SU-DHL-6 (cell line): ENCODE results near the gene C16orf78.

Experiments
- H2AFZ ChIP-seq: fragments of 200-600 bp; sonication (generic); 2 replicates; pipeline ENCODE4 v1.6.1; 2014; ENCODE audit warnings: low read depth, mild to moderate bottlenecking, moderate library complexity, mixed read lengths, antibody characterized with exemption, low read length; ENCODE audit not compliant: severe bottlenecking
- H3F3A ChIP-seq: fragments of 200-600 bp; shearing (Covaris generic); 2 replicates; pipeline ENCODE4 v1.6.0; 2016; ENCODE audit warnings: antibody characterized with exemption, mild to moderate bottlenecking; ENCODE audit not compliant: insufficient read depth
- H3K27ac ChIP-seq: fragments of 200-600 bp; sonication (generic); 2 replicates; pipeline ENCODE4 v1.5.1; 2016; ENCODE audit warnings: low read depth, mild to moderate bottlenecking, low read length, moderate library complexity, mixed read lengths
- H3K27me3 ChIP-seq: fragments of 200-600 bp; sonication (generic), shearing (Covaris generic); 2 replicates; pipeline ENCODE4 v1.6.0; 2014; ENCODE audit warnings: mild to moderate bottlenecking, low read length
- H3K36me3 ChIP-seq: fragments of 200-600 bp; sonication (generic); 2 replicates; pipeline ENCODE4 v1.6.1; 2014; ENCODE audit warnings: mild to moderate bottlenecking, low read length, mixed read lengths
- H3K4me2 ChIP-seq: fragments of 300-600, 200-600 bp; shearing (Covaris generic), sonication (generic); 2 replicates; pipeline ENCODE4 v1.6.0; 2014; ENCODE audit warnings: low read length, low read depth, mild to moderate bottlenecking; ENCODE audit not compliant: poor library complexity, severe bottlenecking
- H3K4me3 ChIP-seq: fragments of 200-600 bp; sonication (generic); 2 replicates; pipeline ENCODE4 v1.5.1; 2014; ENCODE audit warnings: antibody characterized with exemption, low read length, mild to moderate bottlenecking, mixed read lengths; ENCODE audit not compliant: insufficient read depth, poor library complexity, severe bottlenecking
- H3K79me2 ChIP-seq: fragments of 200-600 bp; sonication (generic); 2 replicates; pipeline ENCODE4 v1.6.1; 2014; ENCODE audit warnings: mild to moderate bottlenecking, low read length, moderate library complexity; ENCODE audit not compliant: insufficient read depth
- H3K9ac ChIP-seq: fragments of 200-600 bp; sonication (generic); 2 replicates; pipeline ENCODE4 v1.7.0; 2014; ENCODE audit warnings: mild to moderate bottlenecking, low read length
- H3K9me2 ChIP-seq: fragments of 200-600 bp; sonication (generic); replicated peaks from 2 replicates; pipeline ENCODE4 v1.6.1; 2014; ENCODE audit warnings: low read length; ENCODE audit not compliant: insufficient read depth
- H3K9me3 ChIP-seq: fragments of 200-600 bp; sonication (generic); 2 replicates; pipeline ENCODE4 v1.6.1; 2014; ENCODE audit warnings: low read length, mixed read lengths; ENCODE audit not compliant: insufficient read depth
- H4K20me1 ChIP-seq: fragments of 200-600 bp; sonication (generic); 2 replicates; pipeline ENCODE4 v1.6.1; 2014; ENCODE audit warnings: low read depth, mild to moderate bottlenecking, antibody characterized with exemption, low read length, moderate library complexity, mixed read lengths
- EZH2phosphoT487 ChIP-seq: fragments of 200-600 bp; sonication (generic), shearing (Covaris generic); conservative IDR thresholded peaks from 2 replicates; pipeline ENCODE4 v1.6.1; 2018; ENCODE audit warnings: mild to moderate bottlenecking, antibody characterized with exemption, low read length, moderate library complexity, mixed read lengths
- TF ChIP-seq, protein P1 (sequence below): fragments of 200-600 bp; sonication (generic); IDR thresholded peaks from one replicate; pipeline ENCODE4 v1.5.1; 2017; ENCODE audit warnings: antibody characterized with exemption, mild to moderate bottlenecking, low read length, moderate library complexity; ENCODE audit not compliant: insufficient read depth, poor library complexity, severe bottlenecking

C16orf78 gene

DNA sequence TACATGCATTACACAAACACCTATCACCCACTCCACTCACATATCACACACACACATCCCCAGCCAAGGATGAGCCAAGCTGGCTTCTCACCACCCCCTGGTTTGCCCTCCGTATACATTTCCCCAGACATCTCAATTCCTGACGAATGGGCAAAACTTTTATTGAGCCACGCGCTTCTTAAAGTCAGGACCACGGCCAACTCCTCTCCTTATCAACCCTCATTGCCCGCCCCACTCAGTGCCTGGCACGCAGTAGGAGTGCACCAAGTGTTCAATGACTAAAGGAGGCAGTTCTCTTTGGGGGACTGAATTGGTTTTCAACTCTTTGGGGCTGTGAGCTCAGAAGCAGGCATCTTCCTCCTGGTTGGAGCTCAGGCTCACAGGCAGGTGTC is 22.5 kb upstream of the C16orf78 start:
- Histone ChIP-seq H3F3A (no peaks in the 10 kb centered on the region), H3K9ac (no peak overlapping the region), H3K27ac (no peak overlapping the region), H3K4me2 (no peak overlapping the region), H3K9me2 (no peaks in the 10 kb centered on the region), H3K9me3 (no peaks in the 10 kb centered on the region), H3K79me2 (no peaks in the 10 kb centered on the region), H3K36me3 (no peaks in the 10 kb centered on the region), H3K27me3 (no peaks in the 10 kb centered on the region), H2AFZ (no peak overlapping the region), H4K20me1 (no peaks in the 10 kb centered on the region), H3K4me3 (no peak overlapping the region)
- no peak for TF ChIP-seq EZH2phosphoT487

DNA sequence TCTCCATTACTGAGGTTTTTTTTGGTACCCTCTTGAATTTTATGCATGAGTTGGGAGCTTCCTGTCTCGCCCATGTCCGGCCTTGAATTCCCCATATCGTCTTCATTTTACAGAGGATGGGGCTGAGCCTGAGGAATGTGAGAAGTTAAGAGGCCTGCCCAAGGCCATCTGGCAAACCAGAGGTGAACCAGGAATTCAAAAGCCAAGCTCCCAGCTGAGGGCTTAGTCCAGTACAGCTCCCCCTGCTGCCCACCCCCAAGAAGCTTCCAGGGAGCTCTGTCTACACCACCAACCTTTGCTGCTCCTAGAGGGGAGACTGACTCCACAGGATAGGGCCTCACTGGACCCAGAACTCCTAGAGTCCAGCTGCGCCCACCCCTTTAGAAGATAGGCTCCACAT is 20.7 kb upstream of the C16orf78 start:
- Histone ChIP-seq H3F3A (no peaks in the 10 kb centered on the region), H3K36me3 (no peaks in the 10 kb centered on the region), H4K20me1 (no peaks in the 10 kb centered on the region), H3K27me3 (no peaks in the 10 kb centered on the region), H3K79me2 (no peaks in the 10 kb centered on the region), H3K4me3 (no peak overlapping the region), H3K27ac (no peak overlapping the region), H3K9me2 (no peaks in the 10 kb centered on the region), H3K4me2 (no peak overlapping the region), H3K9me3 (no peaks in the 10 kb centered on the region), H2AFZ (no peak overlapping the region), H3K9ac (no peak overlapping the region)
- TF ChIP-seq EZH2phosphoT487: no peak
- TF ChIP-seq, protein P1, sequence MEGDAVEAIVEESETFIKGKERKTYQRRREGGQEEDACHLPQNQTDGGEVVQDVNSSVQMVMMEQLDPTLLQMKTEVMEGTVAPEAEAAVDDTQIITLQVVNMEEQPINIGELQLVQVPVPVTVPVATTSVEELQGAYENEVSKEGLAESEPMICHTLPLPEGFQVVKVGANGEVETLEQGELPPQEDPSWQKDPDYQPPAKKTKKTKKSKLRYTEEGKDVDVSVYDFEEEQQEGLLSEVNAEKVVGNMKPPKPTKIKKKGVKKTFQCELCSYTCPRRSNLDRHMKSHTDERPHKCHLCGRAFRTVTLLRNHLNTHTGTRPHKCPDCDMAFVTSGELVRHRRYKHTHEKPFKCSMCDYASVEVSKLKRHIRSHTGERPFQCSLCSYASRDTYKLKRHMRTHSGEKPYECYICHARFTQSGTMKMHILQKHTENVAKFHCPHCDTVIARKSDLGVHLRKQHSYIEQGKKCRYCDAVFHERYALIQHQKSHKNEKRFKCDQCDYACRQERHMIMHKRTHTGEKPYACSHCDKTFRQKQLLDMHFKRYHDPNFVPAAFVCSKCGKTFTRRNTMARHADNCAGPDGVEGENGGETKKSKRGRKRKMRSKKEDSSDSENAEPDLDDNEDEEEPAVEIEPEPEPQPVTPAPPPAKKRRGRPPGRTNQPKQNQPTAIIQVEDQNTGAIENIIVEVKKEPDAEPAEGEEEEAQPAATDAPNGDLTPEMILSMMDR: peak; percentile 31

DNA sequence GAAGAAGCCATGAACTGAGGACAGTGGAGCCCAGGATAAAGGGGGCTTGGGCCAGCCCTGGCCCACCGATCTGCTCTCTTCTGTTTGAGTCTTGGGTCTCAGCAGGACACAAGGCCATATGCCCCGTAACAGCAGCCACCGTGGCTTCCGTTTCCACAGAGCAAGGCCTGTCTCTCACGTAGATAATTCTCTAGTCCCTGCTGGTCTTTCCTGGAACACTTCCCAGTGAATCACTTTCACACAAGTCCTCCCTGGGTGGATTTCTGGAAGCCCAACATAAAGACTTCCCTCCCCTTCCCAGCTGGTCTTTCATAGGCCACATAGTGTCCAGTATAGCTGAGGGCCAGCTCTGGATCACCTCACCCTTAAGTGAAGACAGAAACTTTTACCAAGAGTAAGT is 19.9 kb upstream of the C16orf78 start:
- Histone ChIP-seq H3K9me3 (no peaks in the 10 kb centered on the region), H3K27me3 (no peaks in the 10 kb centered on the region), H3K79me2 (no peaks in the 10 kb centered on the region), H3F3A (no peaks in the 10 kb centered on the region), H4K20me1 (no peaks in the 10 kb centered on the region), H3K4me2 (no peak overlapping the region), H3K9ac (no peak overlapping the region), H3K9me2 (no peaks in the 10 kb centered on the region), H3K27ac (no peak overlapping the region), H2AFZ (no peak overlapping the region), H3K36me3 (no peaks in the 10 kb centered on the region), H3K4me3 (no peak overlapping the region)
- TF ChIP-seq, protein P1: no peak
- no peak for TF ChIP-seq EZH2phosphoT487

DNA sequence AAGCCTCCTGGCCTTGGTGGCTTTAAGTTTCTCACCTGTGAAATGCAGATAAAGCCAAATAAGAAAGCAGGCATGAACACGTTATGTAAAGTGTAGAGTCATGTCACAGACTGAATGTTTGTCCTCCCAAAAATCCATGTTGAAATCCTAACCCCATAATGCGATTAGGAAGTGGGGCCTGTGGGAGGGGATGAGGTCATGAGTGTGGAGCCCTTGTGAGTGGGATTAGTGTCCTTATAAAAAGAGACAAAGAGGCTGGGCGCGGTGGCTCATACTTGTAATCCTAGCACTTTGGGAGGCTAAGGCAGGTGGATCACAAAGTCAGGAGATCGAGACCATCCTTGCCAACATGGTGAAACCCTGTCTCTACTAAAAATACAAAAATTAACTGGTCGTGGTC is 19.5 kb upstream of the C16orf78 start:
- TF ChIP-seq EZH2phosphoT487: no peak
- TF ChIP-seq, protein P1: no peak
- H2AFZ ChIP-seq: no peak overlapping the region
- no peak overlapping the region for H3K27ac ChIP-seq
- no peak overlapping the region for H3K9ac ChIP-seq
- H3K9me2 ChIP-seq: no peaks in the 10 kb centered on the region
- no peak overlapping the region for H3K4me3 ChIP-seq
- H3K79me2 ChIP-seq: no peaks in the 10 kb centered on the region
- H3K4me2 ChIP-seq: no peak overlapping the region
- H4K20me1 ChIP-seq: no peaks in the 10 kb centered on the region
- no peaks in the 10 kb centered on the region for H3K9me3 ChIP-seq
- no peaks in the 10 kb centered on the region for H3K36me3 ChIP-seq
- H3F3A ChIP-seq: no peaks in the 10 kb centered on the region
- H3K27me3 ChIP-seq: no peaks in the 10 kb centered on the region
